Esophagus muscularis mucosa (tissue), 4 donors: ENCODE data around the gene CLDN4. TPM values are rescaled to one million over a fixed set of nuclear protein-coding genes. Genes with fewer than 3 reads are reported as not detected.

Source experiments
- DNase-seq: peaks from one replicate; pipeline ENCODE4 v3.0.0-alpha.2; 2017; ENCODE audit errors: extremely low spot score
- H3K27ac ChIP-seq, 4 donors: fragments of 200-600 bp; sonication (generic); replicated peaks in 1 of 4; 1 replicate in 3 of 4; 2 replicates in 1 of 4; pipeline ENCODE4 v1.5.1; 2016 to 2019; ENCODE audit warnings: mild to moderate bottlenecking in 1 of 4
- H3K27me3 ChIP-seq, 4 donors: fragments of 200-600 bp; sonication (generic); one replicate each; pipeline versions ENCODE4 v1.5.1 to v1.6.0; 2016 to 2019
- H3K36me3 ChIP-seq, 4 donors: fragments of 200-600 bp; sonication (generic); one replicate each; pipeline ENCODE4 v1.5.1; 2016 to 2019
- H3K4me1 ChIP-seq, 4 donors: fragments of 200-600 bp; sonication (generic); one replicate each; pipeline ENCODE4 v1.5.1; 2016 to 2019
- H3K4me3 ChIP-seq, 4 donors: fragments of 200-600 bp; sonication (generic); 1 replicate in 2 of 4; 2 replicates in 2 of 4; pipeline ENCODE4 v1.5.1; 2016 to 2019; ENCODE audit warnings: mild to moderate bottlenecking in 4 of 4, moderate library complexity in 1 of 4
- H3K9me3 ChIP-seq, 4 donors: fragments of 200-600 bp; sonication (generic); 1 replicate in 3 of 4; 2 replicates in 1 of 4; pipeline ENCODE4 v1.5.1; 2016 to 2019
- EP300 ChIP-seq: sonication (generic); formaldehyde crosslinking; IDR thresholded peaks from one replicate; pipeline ENCODE4 v1.6.1; 2017; ENCODE audit warnings: antibody characterized with exemption
- POLR2A ChIP-seq: fragments of 450-650 bp; IDR thresholded peaks from one replicate; pipeline ENCODE4 v1.6.1; 2017; ENCODE audit warnings: antibody characterized with exemption, moderate library complexity, mild to moderate bottlenecking, low read depth
- POLR2AphosphoS5 ChIP-seq, 2 donors: sonication (generic); formaldehyde crosslinking; IDR thresholded peaks; one replicate each; pipeline ENCODE4 v1.6.1; 2017; ENCODE audit warnings: antibody characterized with exemption in 2 of 2
- WGBS: methylation state at CpG from one replicate; pipeline ENCODE4 v1.1.5; 2018; 5-methylcytosine and 5-hydroxymethylcytosine counted together
- intact Hi-C: fragments of 100-400 bp; cut with DNase I; formaldehyde crosslinking; loops from one replicate; pipeline ENCODE4 v1.15.1; 2023
- total RNA-seq, 4 donors: library from RNA; depleted of rRNA; stranded (reverse); fragments of >200 nt; gene quantifications; one replicate each; pipeline versions ENCODE4 v1.1.0 to v1.2.1, GENCODE V29; 2016
- TF ChIP-seq, protein P1 (sequence below), 3 experiments: fragments of 200-600 bp in 2 of 3; fragments of 450-650 bp in 1 of 3; sonication (generic) in 2 of 3; IDR thresholded peaks; one replicate each; pipeline ENCODE4 v1.5.1; 2017 to 2019; ENCODE audit warnings: antibody characterized with exemption in 3 of 3, mild to moderate bottlenecking in 2 of 3, moderate library complexity in 1 of 3

The CLDN4 gene
- total RNA-seq, 4 donors from 2014 or later: 0.42 to 3.1 (median 1.7) TPM

DNA sequence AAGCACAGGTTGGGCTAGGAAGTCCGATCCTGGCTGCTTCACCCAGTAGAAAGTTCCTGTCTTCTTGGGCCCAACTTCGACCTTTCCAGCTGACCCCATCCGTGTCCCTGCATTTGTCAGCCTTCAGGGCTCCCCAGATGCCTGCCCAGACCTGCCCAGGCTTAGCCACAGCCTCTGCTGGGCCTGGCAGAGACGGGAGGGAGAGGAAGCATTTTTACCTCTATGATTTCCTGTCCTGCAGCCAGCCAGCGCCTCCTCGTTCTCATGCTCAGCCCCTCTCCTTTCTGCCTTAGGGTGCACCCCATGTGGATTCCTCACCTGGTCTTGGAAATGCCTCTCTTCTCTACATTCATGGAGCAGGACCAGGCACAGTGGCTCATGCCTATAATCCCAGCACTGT, 7.8 kb downstream of the CLDN4 start:
- TF ChIP-seq POLR2AphosphoS5 (IDR thresholded peaks at IDR 0.05): no peak
- TF ChIP-seq EP300: no peak
- TF ChIP-seq, protein P1, sequence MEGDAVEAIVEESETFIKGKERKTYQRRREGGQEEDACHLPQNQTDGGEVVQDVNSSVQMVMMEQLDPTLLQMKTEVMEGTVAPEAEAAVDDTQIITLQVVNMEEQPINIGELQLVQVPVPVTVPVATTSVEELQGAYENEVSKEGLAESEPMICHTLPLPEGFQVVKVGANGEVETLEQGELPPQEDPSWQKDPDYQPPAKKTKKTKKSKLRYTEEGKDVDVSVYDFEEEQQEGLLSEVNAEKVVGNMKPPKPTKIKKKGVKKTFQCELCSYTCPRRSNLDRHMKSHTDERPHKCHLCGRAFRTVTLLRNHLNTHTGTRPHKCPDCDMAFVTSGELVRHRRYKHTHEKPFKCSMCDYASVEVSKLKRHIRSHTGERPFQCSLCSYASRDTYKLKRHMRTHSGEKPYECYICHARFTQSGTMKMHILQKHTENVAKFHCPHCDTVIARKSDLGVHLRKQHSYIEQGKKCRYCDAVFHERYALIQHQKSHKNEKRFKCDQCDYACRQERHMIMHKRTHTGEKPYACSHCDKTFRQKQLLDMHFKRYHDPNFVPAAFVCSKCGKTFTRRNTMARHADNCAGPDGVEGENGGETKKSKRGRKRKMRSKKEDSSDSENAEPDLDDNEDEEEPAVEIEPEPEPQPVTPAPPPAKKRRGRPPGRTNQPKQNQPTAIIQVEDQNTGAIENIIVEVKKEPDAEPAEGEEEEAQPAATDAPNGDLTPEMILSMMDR (IDR thresholded peaks at IDR 0.05): no peak
- TF ChIP-seq POLR2A: no peak
- intact Hi-C loops: no loop called here
- Histone ChIP-seq H3K9me3 (no peaks in the 10 kb centered on the region), H3K4me1 (peaks cover 9 to 21% (median 14%) of the 10 kb centered on the region in 4 donors), H3K36me3 (no peaks in the 10 kb centered on the region), H3K4me3 (no peak overlapping the region), H3K27me3 (peaks cover 0 to 11% (median 0%) of the 10 kb centered on the region in 4 donors), H3K27ac (no peak overlapping the region)
- DNase-seq: no peak
- 76% methylated on average over 3 of the region's 6 CpGs for WGBS

DNA sequence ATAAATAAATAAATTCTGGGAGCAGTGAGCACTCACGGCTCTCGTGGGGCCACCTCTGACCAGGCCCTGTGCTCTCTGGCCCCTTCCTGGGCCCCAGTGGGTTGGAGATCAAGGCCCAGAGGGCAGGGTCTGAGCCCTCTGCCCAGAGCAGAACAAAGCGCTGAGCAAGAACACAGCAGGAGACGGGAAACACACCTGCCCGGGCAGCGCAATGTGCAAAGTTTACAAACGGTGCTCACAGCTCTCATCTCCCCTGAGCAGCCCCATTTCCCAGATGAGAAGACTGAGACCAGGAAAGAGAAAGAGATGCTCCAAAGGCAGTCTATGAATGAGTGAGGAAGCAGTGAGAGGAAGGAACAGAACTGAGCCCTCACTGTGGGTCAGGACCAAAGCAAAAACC, 8.5 kb downstream of the CLDN4 start:
- 90% methylated on average over 7 of the region's 7 CpGs for WGBS
- intact Hi-C loops: no loop called here
- H3K36me3 ChIP-seq: no peaks in the 10 kb centered on the region
- DNase-seq: no peak
- TF ChIP-seq POLR2AphosphoS5 (IDR thresholded peaks at IDR 0.05): no peak
- no peak for TF ChIP-seq EP300
- TF ChIP-seq, protein P1 (IDR thresholded peaks at IDR 0.05): no peak
- no peak for TF ChIP-seq POLR2A
- H3K4me1 ChIP-seq: peaks cover 9 to 21% (median 14%) of the 10 kb centered on the region in 4 donors
- H3K27ac ChIP-seq: no peak overlapping the region
- no peak overlapping the region for H3K4me3 ChIP-seq
- peaks cover 0 to 6% (median 0%) of the 10 kb centered on the region in 4 donors for H3K27me3 ChIP-seq
- no peaks in the 10 kb centered on the region for H3K9me3 ChIP-seq

DNA sequence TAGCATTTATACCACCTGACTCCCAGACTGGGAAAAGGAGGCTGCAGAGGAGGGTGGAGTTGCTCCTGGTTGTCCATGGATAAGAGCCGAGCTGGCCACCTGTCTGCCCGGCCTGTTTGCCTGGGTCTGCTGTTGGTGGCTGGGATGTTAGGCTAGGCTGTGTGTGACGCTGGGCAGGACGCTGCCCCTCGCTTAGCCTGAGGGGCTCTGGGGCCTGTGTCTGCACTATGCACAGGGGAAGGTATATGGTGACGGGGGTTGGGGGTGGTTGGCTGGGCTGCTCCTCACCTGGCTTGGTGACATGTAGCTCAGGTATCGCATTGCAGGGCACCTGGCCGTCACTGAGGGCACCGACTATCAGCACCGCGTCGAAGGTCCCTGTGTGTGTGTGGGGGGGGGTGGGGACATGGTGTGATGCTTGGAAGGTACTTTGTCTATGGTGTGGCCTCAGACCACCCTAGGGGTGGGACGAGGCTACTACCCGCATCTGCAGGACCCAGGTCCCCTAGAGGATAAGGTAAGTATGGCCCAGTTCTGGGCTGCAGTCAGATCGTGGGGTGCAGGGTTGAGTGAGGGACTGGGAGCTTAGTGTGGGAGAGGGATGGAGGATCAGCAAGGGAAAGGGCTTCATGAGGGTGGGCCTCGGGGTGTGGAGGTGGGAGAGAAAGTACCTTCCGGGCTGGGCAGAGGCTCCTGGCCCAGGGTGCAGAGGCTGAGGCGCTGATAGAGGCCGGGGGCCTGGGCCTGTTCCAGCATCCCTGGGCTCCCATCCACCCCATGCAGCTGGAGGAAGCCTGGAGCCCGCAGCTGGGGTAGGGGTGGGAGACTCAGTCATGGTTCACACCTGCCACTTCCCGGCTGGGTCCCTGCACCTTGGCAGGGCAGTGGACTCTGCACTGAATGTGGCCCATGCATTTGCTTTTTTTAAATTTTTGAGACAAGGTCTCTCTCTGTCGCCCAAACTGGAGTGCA, 9.2 kb downstream of the CLDN4 start:
- no peak for DNase-seq
- TF ChIP-seq EP300 (no peak), POLR2A (no peak), POLR2AphosphoS5 (IDR thresholded peaks at IDR 0.05) (no peak)
- TF ChIP-seq, protein P1 (IDR thresholded peaks at IDR 0.05): no peak
- WGBS: 93% methylated on average over 9 of the region's 22 CpGs
- no peak overlapping the region for H3K4me3 ChIP-seq
- peaks cover 9 to 21% (median 14%) of the 10 kb centered on the region in 4 donors for H3K4me1 ChIP-seq
- H3K36me3 ChIP-seq: no peaks in the 10 kb centered on the region
- H3K27me3 ChIP-seq: no peaks in the 10 kb centered on the region
- H3K27ac ChIP-seq: no peak overlapping the region
- intact Hi-C loops: no loop called here
- H3K9me3 ChIP-seq: no peaks in the 10 kb centered on the region

DNA sequence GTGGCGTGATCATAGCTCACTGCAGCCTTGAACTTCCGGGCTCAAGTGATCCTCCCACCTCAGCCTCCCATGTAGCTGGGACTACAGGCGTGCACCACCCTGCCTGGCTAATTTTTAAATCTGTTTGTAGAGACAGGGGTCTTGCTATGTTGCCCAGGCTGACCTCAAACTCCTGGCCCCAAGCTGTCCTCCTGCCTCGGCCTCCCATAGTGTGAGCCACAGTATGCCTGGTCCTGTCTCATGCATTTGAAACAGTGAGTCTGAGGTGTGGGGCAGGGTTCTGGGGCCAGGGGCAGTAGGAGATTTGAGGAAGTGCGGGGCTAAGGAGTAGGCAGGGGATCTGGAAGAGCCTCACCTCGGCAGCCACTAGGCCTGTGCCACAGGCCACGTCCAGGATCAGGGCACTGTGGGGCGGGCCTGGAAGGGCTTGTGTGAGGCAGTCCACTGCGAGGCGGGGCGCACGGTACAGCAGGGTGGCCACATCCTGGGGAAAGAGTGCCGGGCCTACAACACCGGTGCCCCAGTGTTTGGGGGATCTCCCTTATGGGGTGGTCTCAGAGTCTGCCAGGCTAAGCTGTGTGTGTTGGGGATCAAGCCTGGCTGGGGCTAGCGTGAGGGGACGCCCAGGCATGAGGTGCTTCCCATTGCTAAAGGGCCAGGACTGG, 10.1 kb downstream of the CLDN4 start:
- intact Hi-C loops: no loop called here

More for the DNA sequence above, 10.1 kb downstream of the CLDN4 start:
- peaks cover 9 to 21% (median 14%) of the 10 kb centered on the region in 4 donors for H3K4me1 ChIP-seq
- no peak overlapping the region for H3K27ac ChIP-seq
- TF ChIP-seq POLR2A (no peak), POLR2AphosphoS5 (IDR thresholded peaks at IDR 0.05) (no peak), EP300 (no peak)
- TF ChIP-seq, protein P1 (IDR thresholded peaks at IDR 0.05): no peak
- H3K9me3 ChIP-seq: no peaks in the 10 kb centered on the region
- no peaks in the 10 kb centered on the region for H3K27me3 ChIP-seq
- H3K36me3 ChIP-seq: no peaks in the 10 kb centered on the region
- H3K4me3 ChIP-seq: no peak overlapping the region
- DNase-seq: no peak
- WGBS: 90% methylated on average over 16 of the region's 16 CpGs
